Stimulated activated CD4-positive, alpha-beta T cell treated with anti-CD3 and anti-CD28 coated beads, Interleukin-4, amount 100 ng/mL, for 24 hours (primary cell): ENCODE results near the gene HLA-DQB2.

Experiments
- DNase-seq: peaks from one replicate; pipeline ENCODE4 v3.0.0-alpha.2; 2020

The HLA-DQB2 gene

GRCh38 chr6:32744776-32745175, 18.6 kb downstream of the HLA-DQB2 start:
- DNase-seq: no peak

GRCh38 chr6:32742374-32742773, 21.0 kb downstream of the HLA-DQB2 start:
- DNase-seq: no peak

- DNase-seq: no peak
Measured at GRCh38 chr6:32741031-32741960, 22.0 kb downstream of the HLA-DQB2 start, which contains the start of gene HLA-DQA2. HLA-DQA2 (plus strand) TSS chr6:32741391; CDS start chr6:32741444, 53 bp downstream.

- no peak for DNase-seq
Measured at GRCh38 chr6:32738126-32738525, 25.2 kb downstream of the HLA-DQB2 start.

GRCh38 chr6:32718879-32719278, 44.5 kb downstream of the HLA-DQB2 start:
- no peak for DNase-seq

- no peak for DNase-seq
Measured at GRCh38 chr6:32716396-32716795, 46.9 kb downstream of the HLA-DQB2 start.

- no peak for DNase-seq
Measured at GRCh38 chr6:32713241-32713640, 50.1 kb downstream of the HLA-DQB2 start.

GRCh38 chr6:32709625-32710024, 53.7 kb downstream of the HLA-DQB2 start:
- no peak for DNase-seq
